Fibroblast of the conjunctiva (primary cell): Measurements from ENCODE around the gene MICU2.

Experiments used
- DNase-seq: peaks from one replicate; pipeline ENCODE4 v3.0.0-alpha.2; 2010; ENCODE audit warnings: low read depth

The MICU2 gene

GRCh38 chr13:21603531-21604448, at the start of gene MICU2:
Gene MICU2, minus strand, starts transcription at chr13:21604170. Its CDS starts 22 bp downstream, at chr13:21604148.
- DNase-seq, result peak; percentile 83

DNA sequence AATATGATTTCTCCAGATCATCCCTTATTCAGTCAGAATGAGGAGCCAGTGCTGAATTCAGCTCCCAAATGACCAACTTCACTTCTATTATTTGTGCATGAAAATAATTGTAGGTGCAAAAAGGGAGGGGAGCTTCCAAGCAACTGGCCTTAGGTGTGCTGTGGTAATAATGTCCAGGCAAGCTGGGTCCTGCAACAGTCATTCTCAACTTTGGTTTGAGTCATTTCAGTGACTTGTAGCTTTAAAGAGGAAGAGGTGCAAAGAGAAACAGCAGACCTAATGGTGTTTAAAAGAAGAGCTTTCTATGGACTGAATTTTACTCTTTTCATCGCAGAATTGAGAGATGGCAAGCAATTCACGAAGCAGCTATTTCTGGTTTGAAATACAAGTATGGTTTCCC, 37.7 kb upstream of the MICU2 start:
- DNase-seq, result no peak

- DNase-seq, result no peak
Observed at GRCh38 chr13:21639561-21639960, 35.6 kb upstream of the MICU2 start.

DNA sequence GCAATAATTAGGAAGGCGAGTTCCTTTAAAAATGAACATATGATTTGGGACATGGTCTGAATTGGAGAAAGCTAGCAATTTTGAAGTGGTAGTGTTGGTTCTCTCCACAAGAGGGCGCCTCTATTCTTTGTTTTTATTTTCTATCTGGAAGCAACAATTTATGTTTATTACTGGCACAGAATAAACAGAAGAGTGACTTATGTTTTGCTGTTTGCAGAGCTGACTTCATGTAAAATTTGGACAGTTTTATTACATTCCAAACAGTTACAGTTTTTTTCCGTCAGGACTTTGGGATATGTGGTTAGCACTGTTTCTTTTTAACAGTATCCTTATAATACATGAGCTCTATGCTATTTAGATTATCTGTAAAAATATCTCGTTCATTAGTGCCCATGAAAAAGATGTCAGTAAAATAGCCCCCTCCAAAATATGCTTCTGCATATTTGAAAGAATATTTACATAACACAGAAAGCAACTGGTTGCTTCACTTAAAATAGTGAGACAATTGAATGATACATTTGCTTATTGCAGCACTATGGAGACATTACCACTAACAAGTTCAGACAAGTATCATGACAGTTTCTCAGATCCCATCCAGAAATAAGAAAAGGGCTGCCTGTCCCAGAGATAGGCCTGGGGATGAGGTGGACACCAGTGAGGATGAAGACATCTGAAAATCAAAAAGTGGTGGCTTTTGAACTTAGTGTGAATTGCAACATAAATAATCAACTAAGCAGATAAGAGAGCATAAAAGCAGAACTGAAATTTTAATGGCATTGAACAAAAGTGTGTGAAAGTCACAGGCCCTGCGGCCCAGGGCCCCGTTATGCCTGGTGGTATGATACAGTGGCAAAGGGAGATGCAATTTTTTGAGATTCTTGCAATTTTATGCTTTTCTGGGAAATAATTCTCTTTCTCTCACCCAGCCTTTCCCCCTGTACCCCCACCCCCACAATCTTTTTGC, 34.6 kb upstream of the MICU2 start:
- no peak for DNase-seq

GRCh38 chr13:21637296-21637695, 33.3 kb upstream of the MICU2 start:
- no peak for DNase-seq

DNA sequence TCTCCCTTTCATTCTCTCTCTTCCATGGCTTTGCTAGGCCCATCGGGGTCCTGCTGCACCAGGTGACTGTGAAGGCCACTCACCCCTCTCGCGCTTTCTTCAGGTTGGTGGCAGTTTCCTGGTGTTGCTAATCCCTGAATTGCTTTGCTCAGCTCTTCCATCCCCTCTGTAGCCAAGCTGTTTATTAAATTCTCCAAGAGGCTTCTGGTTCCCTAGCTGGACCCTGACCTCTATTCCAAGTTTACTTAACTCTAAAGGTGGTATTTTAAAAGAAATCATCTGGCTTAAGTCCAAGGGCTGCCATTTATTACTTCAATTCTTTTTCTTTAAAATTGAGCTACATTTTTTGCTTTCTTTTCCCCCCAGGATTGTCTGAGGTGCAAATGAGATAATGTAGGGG, 32.7 kb upstream of the MICU2 start:
- no peak for DNase-seq

GRCh38 chr13:21632196-21632595, 28.2 kb upstream of the MICU2 start:
- no peak for DNase-seq

DNA sequence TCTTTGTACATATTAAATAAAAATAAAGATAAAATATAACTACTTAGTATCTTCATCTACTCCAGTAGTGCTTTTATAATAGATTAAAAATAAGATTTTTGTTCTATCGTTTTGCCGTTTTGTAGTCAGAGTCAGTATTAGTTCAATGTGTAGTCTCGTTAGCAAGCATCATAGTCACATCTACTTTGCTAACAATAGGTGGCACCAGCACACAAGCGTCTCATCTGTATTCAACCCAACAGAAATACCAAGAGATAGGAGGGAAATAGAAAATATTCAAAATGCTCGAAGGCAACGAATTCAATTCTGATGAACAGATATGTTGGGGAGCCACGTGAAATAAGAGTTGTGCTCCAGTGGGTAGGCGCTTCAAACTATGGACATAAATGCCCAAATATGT, 21.4 kb upstream of the MICU2 start:
- peak; percentile 4 for DNase-seq

GRCh38 chr13:21620861-21621260, 16.9 kb upstream of the MICU2 start:
- DNase-seq, result no peak

GRCh38 chr13:21619633-21620220, 15.8 kb upstream of the MICU2 start:
- DNase-seq, result no peak

DNA sequence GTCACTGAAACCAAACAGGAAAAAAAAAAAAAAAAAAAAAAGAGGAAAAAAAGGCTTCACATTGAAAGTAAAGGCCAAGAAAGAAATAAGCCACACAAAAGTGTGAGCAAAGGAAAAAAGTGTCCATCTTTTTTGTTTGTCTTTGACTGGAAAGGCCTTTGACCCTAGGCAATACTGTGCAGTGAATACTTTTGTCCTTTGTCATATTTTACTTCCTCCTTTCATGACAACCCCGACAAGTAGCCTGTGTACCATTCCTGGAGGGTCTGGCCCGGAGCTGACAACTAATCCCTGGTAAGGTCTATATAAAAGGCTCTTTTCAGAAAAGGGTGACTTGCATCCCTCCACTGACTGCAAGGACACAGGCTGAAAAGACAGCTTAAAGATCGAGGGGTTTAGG, 12.9 kb upstream of the MICU2 start:
- DNase-seq, result no peak

DNA sequence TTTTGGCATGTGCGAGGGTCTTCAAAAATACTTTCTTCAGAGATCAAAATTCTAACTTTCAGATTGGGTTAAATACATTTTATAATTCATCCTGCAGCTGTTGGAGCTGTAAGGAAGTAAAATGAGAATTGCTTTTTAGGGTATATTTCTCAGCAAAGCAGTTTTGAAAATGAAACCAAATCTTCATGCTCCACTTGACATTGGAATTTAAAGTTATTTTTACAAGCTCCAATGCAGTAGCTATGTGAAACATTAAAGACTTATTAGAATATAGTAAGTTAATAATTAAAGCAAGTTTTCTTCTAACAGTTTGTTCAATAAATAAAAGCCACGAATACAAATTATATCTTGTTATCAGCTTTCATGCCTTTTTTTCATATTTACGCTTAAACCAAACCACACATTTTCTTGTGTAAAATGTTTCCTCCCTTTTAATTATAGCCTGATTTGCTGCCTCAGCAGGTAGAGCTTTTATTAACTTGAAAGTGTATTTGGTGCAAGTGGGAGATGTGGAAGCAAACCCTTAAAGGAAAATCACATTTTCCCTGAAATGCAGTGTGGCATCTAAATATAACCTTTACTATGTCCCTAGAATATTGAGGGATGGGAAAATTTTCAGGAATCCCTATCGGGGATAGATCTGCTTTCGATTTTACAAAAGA, 12.4 kb upstream of the MICU2 start:
- no peak for DNase-seq

GRCh38 chr13:21615427-21615826, 11.5 kb upstream of the MICU2 start:
- DNase-seq, result no peak

- no peak for DNase-seq
Observed at GRCh38 chr13:21613791-21614190, 9.8 kb upstream of the MICU2 start.

- DNase-seq, result no peak
Observed at GRCh38 chr13:21611385-21611784, 7.4 kb upstream of the MICU2 start.

DNA sequence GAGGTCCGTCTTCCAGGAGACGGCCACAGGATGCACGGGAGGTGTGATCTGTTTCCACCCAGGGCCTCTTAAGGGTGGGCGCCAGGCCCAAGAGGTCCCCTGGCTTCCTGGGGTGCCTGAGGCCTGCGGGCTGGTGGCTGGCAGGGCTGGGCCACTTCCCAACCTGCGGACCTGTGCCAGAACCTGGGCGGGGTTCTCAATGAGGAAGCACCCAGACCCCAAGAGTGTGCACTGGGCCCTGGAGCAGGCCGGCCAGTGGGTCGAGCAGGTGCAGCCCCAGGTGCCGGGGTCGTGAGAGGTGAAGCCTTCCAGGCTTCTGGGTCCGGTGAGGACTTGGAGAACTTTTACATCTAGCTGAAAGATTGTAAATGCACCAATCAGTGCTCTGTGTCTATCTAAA, 6.7 kb upstream of the MICU2 start:
- no peak for DNase-seq

GRCh38 chr13:21608961-21609360, 5.0 kb upstream of the MICU2 start:
- DNase-seq, result no peak

DNA sequence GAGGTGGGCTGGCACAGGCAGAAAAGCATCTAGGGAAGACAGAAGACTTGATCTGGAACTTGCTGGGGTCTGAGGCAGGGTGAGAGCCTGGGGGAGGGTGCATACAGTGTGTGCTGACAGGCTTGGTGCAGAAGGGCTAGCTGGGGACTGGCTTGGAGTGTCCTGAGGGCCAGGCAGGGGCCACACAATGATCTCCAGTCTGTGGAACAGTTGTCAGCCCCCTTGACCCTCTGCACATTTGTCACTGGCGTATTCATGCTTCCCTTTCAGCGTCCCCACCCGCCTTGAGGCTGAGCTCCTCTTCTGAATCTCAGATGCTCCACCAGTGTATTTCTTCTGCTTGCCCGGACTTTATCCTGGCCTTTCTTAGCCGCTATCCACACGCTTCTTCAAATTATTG, 2.8 kb upstream of the MICU2 start:
- DNase-seq, result no peak

- DNase-seq, result no peak
Observed at GRCh38 chr13:21606251-21606650, 2.3 kb upstream of the MICU2 start.

DNA sequence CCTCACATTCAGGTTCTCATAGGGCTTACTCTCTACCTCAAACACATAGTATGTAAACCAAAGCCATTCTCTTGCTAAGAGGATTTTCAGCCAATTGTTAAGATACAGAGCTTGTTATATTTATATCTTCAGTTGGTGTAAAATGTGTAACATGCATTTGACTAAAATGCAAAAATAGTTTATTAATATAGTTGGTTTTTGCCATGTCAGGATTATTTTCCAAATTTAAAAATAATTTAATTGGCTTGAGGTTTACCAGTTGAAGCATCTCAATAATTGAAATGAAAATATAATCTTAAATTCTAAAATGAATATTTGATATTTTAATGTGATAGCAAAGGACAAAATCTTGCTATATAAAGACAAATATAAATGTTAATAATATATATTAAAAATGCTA, 7.2 kb downstream of the MICU2 start:
- DNase-seq, result no peak

DNA sequence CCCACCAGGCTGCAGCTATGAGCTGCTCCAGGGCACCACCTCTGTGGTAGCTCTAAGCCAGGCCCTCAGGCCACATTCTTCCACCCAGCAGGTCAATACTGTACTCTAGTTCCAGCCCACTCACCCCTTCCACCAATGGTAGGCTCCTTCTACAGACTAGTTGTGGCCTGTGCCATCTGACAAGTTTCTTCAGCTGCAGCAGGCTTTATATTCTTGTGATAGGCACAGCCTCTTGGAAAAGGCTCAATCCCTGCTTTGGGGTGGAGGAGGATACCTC, 8.5 kb downstream of the MICU2 start:
- no peak for DNase-seq
